K562 (cell line): Measurements from ENCODE around the gene SERAC1. TPM values are rescaled to one million over a fixed set of nuclear protein-coding genes. Genes with fewer than 3 reads are reported as not detected.

ENCODE experiments used
- ATAC-seq: fragments of 200-7000 bp; cut with Tn5 transposase; 3 replicates; pipeline ENCODE4 v1.9.1; 2020; ENCODE audit warnings: moderate library complexity
- BruUV-seq: library from RNA; stranded (reverse); fragments of 400-500 nt; replicated peaks from 2 replicates; lab custom pipeline; 2021; lab: Mats Ljungman, UMichigan
- CTCF ChIA-PET: fragments of 300-600 bp; formaldehyde crosslinking; extraction: SDS; loops from one replicate; lab custom pipeline; 2021; ENCODE audit warnings: low intra/inter-chr PET ratio; lab: Yijun Ruan, JAX
- POLR2A ChIA-PET: fragments of 300-600, 350-650 bp; sonication (Branson Sonifier 250); formaldehyde crosslinking; extraction: SDS; loops from one replicate; lab custom pipeline; 2021; ENCODE audit warnings: antibody characterized with exemption, inconsistent platforms; lab: Yijun Ruan, JAX
- DNase-seq, 4 experiments: peaks; one replicate each; pipeline versions ENCODE4 v3.0.0 to v3.0.0-alpha.2; 2011 to 2018; ENCODE audit warnings: low spot score in 3 of 4, mixed read lengths in 3 of 4; ENCODE audit errors: extremely low read depth in 1 of 4
- FAIRE-seq: peaks from 2 replicates; lab custom pipeline; 2011; peaks lifted over from hg19 to GRCh38; lab: Jason Lieb, UNC
- H2AFZ ChIP-seq: 2 replicates; pipeline ENCODE4 v1.6.0; 2011; ENCODE audit warnings: low read depth, low read length, control low read depth, inconsistent platforms
- H3K27ac ChIP-seq: fragments of 200-600 bp; 3 replicates; pipeline ENCODE4 v1.8.0; 2011; ENCODE audit warnings: low read depth, mild to moderate bottlenecking, control low read depth, inconsistent platforms, low read length, moderate library complexity, mixed read lengths; ENCODE audit errors: extremely low read depth
- H3K27me3 ChIP-seq, 2 experiments: fragments of 300-600 bp in 1 of 2; 2 replicates in 1 of 2; 3 replicates in 1 of 2; pipeline versions ENCODE4 v1.6.0 to v1.8.0; 2011; ENCODE audit warnings: inconsistent platforms in 2 of 2, low read length in 2 of 2, mild to moderate bottlenecking in 1 of 2, mixed read lengths in 1 of 2, moderate library complexity in 1 of 2; ENCODE audit not compliant: control insufficient read depth in 2 of 2, insufficient read depth in 2 of 2
- H3K36me3 ChIP-seq: fragments of 300-600 bp; 3 replicates; pipeline ENCODE4 v1.8.0; 2011; ENCODE audit warnings: mild to moderate bottlenecking, low read length, inconsistent platforms; ENCODE audit not compliant: control insufficient read depth, insufficient read depth
- H3K4me1 ChIP-seq, 2 experiments: fragments of 200-600 bp in 1 of 2; replicated peaks in 1 of 2; 2 replicates in 1 of 2; 3 replicates in 1 of 2; pipeline versions ENCODE4 v1.5.1 to v1.8.0; 2011; ENCODE audit warnings: inconsistent platforms in 2 of 2, low read length in 2 of 2, mild to moderate bottlenecking in 1 of 2, mixed read lengths in 1 of 2, moderate library complexity in 1 of 2; ENCODE audit not compliant: control insufficient read depth in 2 of 2, insufficient read depth in 2 of 2
- H3K4me2 ChIP-seq: 2 replicates; pipeline ENCODE4 v1.6.1; 2011; ENCODE audit warnings: low read length, control low read depth, inconsistent platforms, mixed read lengths; ENCODE audit not compliant: insufficient read depth
- H3K4me3 ChIP-seq: fragments of 200-600 bp; sonication (generic), shearing (Covaris generic); 2 replicates; pipeline ENCODE4 v1.5.1; 2016; ENCODE audit warnings: control low read depth, inconsistent platforms
- H3K79me2 ChIP-seq: fragments of 200-600 bp; 3 replicates; pipeline ENCODE4 v1.8.0; 2011; ENCODE audit warnings: low read length, inconsistent platforms; ENCODE audit not compliant: control insufficient read depth, insufficient read depth
- H3K9ac ChIP-seq, 2 experiments: 2 replicates each; pipeline versions ENCODE4 v1.6.0 to v1.6.1; 2011; ENCODE audit warnings: low read depth in 2 of 2, low read length in 2 of 2, control low read depth in 1 of 2, inconsistent platforms in 1 of 2, mild to moderate bottlenecking in 1 of 2, mixed read lengths in 1 of 2; ENCODE audit not compliant: insufficient read depth in 1 of 2
- H3K9me1 ChIP-seq: one replicate; pipeline ENCODE4 v1.6.0; 2011; ENCODE audit warnings: inconsistent platforms, mild to moderate bottlenecking, low read length, moderate library complexity; ENCODE audit not compliant: control insufficient read depth, insufficient read depth
- H3K9me3 ChIP-seq: replicated peaks from 2 replicates; pipeline ENCODE4 v1.5.1; 2011; ENCODE audit warnings: low read depth, low read length, inconsistent platforms; ENCODE audit not compliant: control insufficient read depth, insufficient read depth
- H4K20me1 ChIP-seq: replicated peaks from 2 replicates; pipeline ENCODE4 v1.6.1; 2011; ENCODE audit warnings: low read length, inconsistent platforms, mixed read lengths; ENCODE audit not compliant: control insufficient read depth, insufficient read depth
- ATF3 ChIP-seq, 2 experiments: fragments of 450-650 bp in 1 of 2; sonication (generic) in 1 of 2; formaldehyde crosslinking in 1 of 2; IDR thresholded peaks in 1 of 2; conservative IDR thresholded peaks in 1 of 2; 2 replicates each; pipeline versions ENCODE4 v1.6.1 to v1.8.1; 2016 to 2023; ENCODE audit warnings: mild to moderate bottlenecking in 2 of 2, moderate library complexity in 2 of 2, inconsistent platforms in 1 of 2, missing genetic modification reagents in 1 of 2
- HDAC8 ChIP-seq: fragments of 450-650 bp; IDR thresholded peaks from 2 replicates; pipeline ENCODE4 v1.6.1; 2016; ENCODE audit warnings: mild to moderate bottlenecking, missing genetic modification characterization, moderate library complexity, missing compliant biosample characterization
- KLF1 ChIP-seq: fragments of 450-650 bp; IDR thresholded peaks from 2 replicates; pipeline ENCODE4 v1.6.1; 2016; ENCODE audit warnings: missing genetic modification characterization, missing compliant biosample characterization
- MCM3 ChIP-seq: fragments of 450-650 bp; IDR thresholded peaks from 2 replicates; pipeline ENCODE4 v1.6.1; 2016
- MLLT1 ChIP-seq, 2 experiments: fragments of 450-650 bp; IDR thresholded peaks; 2 replicates each; pipeline ENCODE4 v1.6.1; 2016
- NFYB ChIP-seq: IDR thresholded peaks from 2 replicates; pipeline ENCODE4 v1.6.1; 2011; ENCODE audit warnings: mild to moderate bottlenecking, moderate library complexity; ENCODE audit not compliant: insufficient read length; ENCODE audit errors: extremely low read depth
- SIX5 ChIP-seq, 2 experiments: IDR thresholded peaks; 2 replicates each; pipeline ENCODE4 v1.6.1; 2011; ENCODE audit warnings: low read length in 2 of 2, borderline replicate concordance in 1 of 2, low read depth in 1 of 2, mild to moderate bottlenecking in 1 of 2, moderate library complexity in 1 of 2; ENCODE audit not compliant: insufficient read depth in 1 of 2
- STAT6 ChIP-seq: sonication (generic); formaldehyde crosslinking; IDR thresholded peaks from 2 replicates; pipeline ENCODE4 v1.8.1; 2023; ENCODE audit warnings: mild to moderate bottlenecking, missing genetic modification reagents
- ZNF12 ChIP-seq: sonication (generic); formaldehyde crosslinking; IDR thresholded peaks from 2 replicates; pipeline ENCODE4 v1.4.0; 2020; ENCODE audit warnings: mild to moderate bottlenecking, missing genetic modification reagents
- ZNF140 ChIP-seq: fragments of 250-450 bp; sonication (Bioruptor Pico); IDR thresholded peaks from 2 replicates; pipeline ENCODE4 v1.8.0; 2021; ENCODE audit warnings: moderate library complexity, mild to moderate bottlenecking, inconsistent platforms
- ZNF449 ChIP-seq: fragments of 250-450 bp; sonication (Bioruptor Pico); IDR thresholded peaks from 2 replicates; pipeline ENCODE4 v1.8.0; 2022; ENCODE audit warnings: moderate library complexity, mild to moderate bottlenecking, inconsistent platforms
- ZNF696 ChIP-seq: fragments of 250-450 bp; sonication (Bioruptor Pico); conservative IDR thresholded peaks from 2 replicates; pipeline ENCODE4 v1.4.0; 2020; ENCODE audit warnings: mild to moderate bottlenecking, moderate library complexity
- ZNF717 ChIP-seq: fragments of 250-450 bp; sonication (Bioruptor Pico); IDR thresholded peaks from 2 replicates; pipeline ENCODE4 v1.5.0; 2021
- WGBS: fragments of 100-300 bp; shearing (Covaris generic); methylation state at CpG from one replicate; pipeline ENCODE4 v1.1.6; 2016; ENCODE audit warnings: low coverage, mixed read lengths; ENCODE audit not compliant: insufficient coverage; ENCODE audit errors: missing lambda C conversion rate; 5-methylcytosine and 5-hydroxymethylcytosine counted together
- in situ Hi-C: fragments of 300-500 bp; cut with MboI; formaldehyde crosslinking; loops from 4 replicates; pipeline ENCODE4 v1.15.0; 2018; ENCODE audit warnings: inconsistent platforms, mixed read lengths
- intact Hi-C: fragments of 100-400 bp; cut with micrococcal nuclease; formaldehyde crosslinking; loops from 2 replicates; pipeline ENCODE4 v1.14.2; 2022
- polyA plus RNA-seq, 8 experiments: library from polyadenylated mRNA; depleted of rRNA in 4 of 8; stranded (reverse) in 5 of 8; unstranded in 3 of 8; fragments of >200 nt; fragmentation: Nextera tagmentation in 2 of 8; fragmentation: Illumina TruSeq in 1 of 8; extraction: Ambion mirVana in 2 of 8; extraction: Trizol in 1 of 8; gene quantifications; 2 replicates each; pipeline versions ENCODE4 v1.2.1 to v1.2.3, GENCODE V29; 2011 to 2014; ENCODE audit warnings: inconsistent platforms in 1 of 8, missing spikeins in 1 of 8
- total RNA-seq, 7 experiments: library from RNA; depleted of rRNA in 6 of 7; stranded (reverse); fragments of >200 nt in 6 of 7; fragmentation: Illumina TruSeq in 2 of 7; extraction: Trizol in 2 of 7; gene quantifications; 2 replicates each; pipeline versions ENCODE4 v1.2.1 to v1.2.3, GENCODE V29; 2011 to 2021; ENCODE audit warnings: low replicate concordance in 1 of 7

SERAC1 gene
- total and polyA plus RNA-seq, 9 of the 15 experiments (the other 6 are each of a cell fraction or from before 2014, with no cell fraction given), result 1.8 to 6.2 (median 2.8) TPM

GRCh38 chr6:158153576-158153975 lies 14.5 kb downstream of the SERAC1 start (continued):
- no peak for TF ChIP-seq ZNF140 (CRISPR knock-in tag)
- TF ChIP-seq MCM3, result no peak
- no peak for TF ChIP-seq NFYB
- TF ChIP-seq SIX5 (IDR thresholded peaks at IDR 0.05; ENCODE audit: borderline replicate concordance in 1 of 2, insufficient read depth in 1 of 2, low read depth in 1 of 2, low read length in 2 of 2), result no peak
- no peak for TF ChIP-seq ZNF12
- no peak for TF ChIP-seq MLLT1 (IDR thresholded peaks at IDR 0.05)

- H3K4me3 ChIP-seq, result no peak overlapping the region
- H3K27ac ChIP-seq, result no peak overlapping the region
- H3K79me2 ChIP-seq, result no peaks in the 10 kb centered on the region
- H3K4me1 ChIP-seq, result no peaks in the 10 kb centered on the region
- intact Hi-C loops, result no loop called here
- ATAC-seq (no peak; the same call in 2 of the 3 replicates), DNase-seq (no peak), FAIRE-seq (no peak)
- no peaks in the 10 kb centered on the region for H3K9me1 ChIP-seq
- no peak overlapping the region for H2AFZ ChIP-seq
- in situ Hi-C loops, result no loop called here
- no peaks in the 10 kb centered on the region for H3K36me3 ChIP-seq
- H3K9ac ChIP-seq, result no peak overlapping the region
- no TSS peak for BruUV-seq
- CTCF ChIA-PET, result no interaction called here
- H3K4me2 ChIP-seq, result no peak overlapping the region
- H3K27me3 ChIP-seq, result no peaks in the 10 kb centered on the region
- H3K9me3 ChIP-seq, result no peaks in the 10 kb centered on the region
- WGBS, result 52% methylated on average over 4 of the region's 4 CpGs
- POLR2A ChIA-PET, result no interaction called here
- H4K20me1 ChIP-seq, result no peaks in the 10 kb centered on the region
- TF ChIP-seq STAT6 (no peak), ZNF696 (CRISPR knock-in tag) (no peak), HDAC8 (tag) (no peak), ATF3 (IDR thresholded peaks at IDR 0.05) (no peak), ATF3 (CRISPR knock-in tag; conservative IDR thresholded peaks at IDR 0.05) (no peak), ZNF717 (CRISPR knock-in tag) (no peak), KLF1 (tag) (no peak), ZNF449 (CRISPR knock-in tag) (no peak)
Measured at GRCh38 chr6:158152659-158153058, 15.4 kb downstream of the SERAC1 start.
